ENCODE results near the gene NKX6-1. TPM values are rescaled to one million over a fixed set of nuclear protein-coding genes. Genes with fewer than 3 reads are reported as not detected.

Gene NKX6-1
- total and polyA plus RNA-seq, 2 donors (not counting 3 experiments of a cell fraction or from before 2014, with no cell fraction given) = not detected

- no peaks in the 10 kb centered on the region for H3K4me1 ChIP-seq (ENCODE audit: control insufficient read depth, extremely low read depth, insufficient read depth, low read length)
- TF ChIP-seq JUN (IDR thresholded peaks at IDR 0.05; ENCODE audit: borderline replicate concordance, insufficient read depth, insufficient read length, low read depth) = no peak
- no peaks in the 10 kb centered on the region for H3K9me1 ChIP-seq (replicated peaks; ENCODE audit: control insufficient read depth, extremely low read depth, insufficient read depth, low read length)
- ChIA-PET CTCF (interaction anchor here (1.1 to 1.6 kb wide), 4 partner anchors 10 to 22 kb away, joined by 3 to 13 read pairs (median 4); no protein-coding TSS in a partner anchor), POLR2A (no interaction called here)
- H3K9ac ChIP-seq (replicated peaks; ENCODE audit: extremely low read depth, insufficient read depth, low read length) = no peak overlapping the region
- intact Hi-C loops (cut with micrococcal nuclease) = no loop called here
- BruUV-seq (replicated peaks) = no TSS peak
- H2AFZ ChIP-seq (ENCODE audit: low read depth, low read length) = no peak overlapping the region
- H3K79me2 ChIP-seq (ENCODE audit: control insufficient read depth, insufficient read depth, low read length) = no peaks in the 10 kb centered on the region
- no peak overlapping the region for H3K4me3 ChIP-seq (replicated peaks in 1 of 3; ENCODE audit: insufficient read depth in 1 of 3, low read depth in 1 of 3, low read length in 3 of 3)
- no peak overlapping the region for H3K27ac ChIP-seq (ENCODE audit: insufficient read depth, low read depth, low read length)
- H3K9me3 ChIP-seq (replicated peaks; ENCODE audit: control insufficient read depth, insufficient read depth, low read length) = no peaks in the 10 kb centered on the region
- DNase-seq (ENCODE audit: low read depth, low spot score) = no peak
- H3K27me3 ChIP-seq (ENCODE audit: control insufficient read depth in 2 of 2, insufficient read depth in 2 of 2, low read length in 2 of 2) = peaks cover 59 to 93% of the 10 kb centered on the region in 2 experiments
- dilution Hi-C loops (cut with MboI; ENCODE audit: extremely low pct_ligation_motif_present, low sequenced_read_pairs) = no loop called here
- no peak overlapping the region for H3K4me2 ChIP-seq (ENCODE audit: insufficient read depth, low read length)
- H4K20me1 ChIP-seq (replicated peaks; ENCODE audit: control insufficient read depth, extremely low read depth, insufficient read depth, low read length) = no peaks in the 10 kb centered on the region
- no peaks in the 10 kb centered on the region for H3K36me3 ChIP-seq (ENCODE audit: control insufficient read depth in 2 of 2, extremely low read depth in 1 of 2, insufficient read depth in 2 of 2, low read length in 2 of 2)
- FAIRE-seq = no peak
These were observed 17.2 kb downstream of the NKX6-1 start for GRCh38 chr4:84481860-84482245.

- Histone ChIP-seq H3K4me3 (replicated peaks in 1 of 3; ENCODE audit: insufficient read depth in 1 of 3, low read depth in 1 of 3, low read length in 3 of 3) (no peak overlapping the region), H3K27me3 (ENCODE audit: control insufficient read depth in 2 of 2, insufficient read depth in 2 of 2, low read length in 2 of 2) (peaks cover 59 to 89% of the 10 kb centered on the region in 2 experiments), H3K9me3 (replicated peaks; ENCODE audit: control insufficient read depth, insufficient read depth, low read length) (no peaks in the 10 kb centered on the region), H3K4me2 (ENCODE audit: insufficient read depth, low read length) (no peak overlapping the region), H3K36me3 (ENCODE audit: control insufficient read depth in 2 of 2, extremely low read depth in 1 of 2, insufficient read depth in 2 of 2, low read length in 2 of 2) (no peaks in the 10 kb centered on the region), H3K9ac (replicated peaks; ENCODE audit: extremely low read depth, insufficient read depth, low read length) (no peak overlapping the region), H3K27ac (ENCODE audit: insufficient read depth, low read depth, low read length) (no peak overlapping the region), H3K9me1 (replicated peaks; ENCODE audit: control insufficient read depth, extremely low read depth, insufficient read depth, low read length) (no peaks in the 10 kb centered on the region), H3K4me1 (ENCODE audit: control insufficient read depth, extremely low read depth, insufficient read depth, low read length) (no peaks in the 10 kb centered on the region), H3K79me2 (ENCODE audit: control insufficient read depth, insufficient read depth, low read length) (no peaks in the 10 kb centered on the region), H4K20me1 (replicated peaks; ENCODE audit: control insufficient read depth, extremely low read depth, insufficient read depth, low read length) (no peaks in the 10 kb centered on the region), H2AFZ (ENCODE audit: low read depth, low read length) (no peak overlapping the region)
- DNase-seq (ENCODE audit: low read depth, low spot score) (no peak), FAIRE-seq (no peak)
- dilution Hi-C loops (cut with MboI; ENCODE audit: extremely low pct_ligation_motif_present, low sequenced_read_pairs) (no loop called here), intact Hi-C loops (cut with micrococcal nuclease) (no loop called here)
- BruUV-seq (replicated peaks) = no TSS peak
- ChIA-PET CTCF (interaction anchor here (1.1 to 1.6 kb wide), 2 partner anchors 16 to 22 kb away, joined by 3 read pairs; no protein-coding TSS in a partner anchor), POLR2A (no interaction called here)
- TF ChIP-seq EZH2 (IDR thresholded peaks at IDR 0.05; ENCODE audit: borderline replicate concordance, low read depth, low read length, severe bottlenecking) (peak; percentile 45), MYC (IDR thresholded peaks at IDR 0.05; ENCODE audit: low read depth, low read length) (no peak)
These were observed 17.8 kb downstream of the NKX6-1 start for GRCh38 chr4:84481077-84481859.

Data from endothelial cell of umbilical vein (primary cell).